ENCODE measurements around the gene TEDDM1.

The TEDDM1 gene

DNA sequence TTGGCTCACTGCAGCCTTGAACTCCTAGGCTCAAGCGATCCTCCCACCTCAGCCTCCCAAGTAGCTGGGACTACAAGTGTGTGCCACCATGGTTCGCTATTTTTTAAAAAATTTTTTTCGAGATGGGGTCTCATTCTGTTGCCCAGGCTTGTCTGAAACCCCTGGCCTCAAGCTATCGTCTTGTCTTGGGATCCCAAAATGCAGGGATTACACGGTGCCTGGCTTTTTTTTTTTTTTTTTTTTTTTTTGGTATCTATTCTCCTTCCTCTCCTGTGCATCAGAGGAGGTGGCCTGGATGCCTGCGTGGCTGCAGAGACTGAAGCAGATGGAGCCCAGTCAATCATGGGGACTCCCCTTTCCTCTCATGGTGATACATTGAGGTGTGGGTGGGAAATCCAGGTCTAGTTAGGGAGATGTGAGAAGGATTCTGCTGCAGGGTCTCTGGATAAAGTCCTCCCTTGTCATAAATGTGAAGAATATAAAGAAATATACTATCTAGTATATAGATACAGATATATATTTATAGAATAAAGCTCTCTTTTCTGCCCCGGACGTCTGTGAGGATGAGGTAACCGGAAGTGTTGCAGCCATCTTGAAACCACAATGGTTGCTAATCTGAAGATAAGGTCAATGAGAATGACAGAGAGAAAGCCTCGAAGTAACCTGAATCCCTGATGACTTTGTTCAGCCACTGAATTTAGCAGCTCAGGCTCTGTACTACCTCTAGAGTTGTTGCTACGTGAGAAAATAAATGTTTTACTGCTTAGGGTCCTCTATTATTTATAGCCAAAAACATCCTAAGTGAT lies 30.0 kb upstream of the TEDDM1 start:
- Histone ChIP-seq H3K9ac (ENCODE audit: low read depth, low read length) (no peak overlapping the region; the same call in 1 of the 2 replicates), H3K9me3 (ENCODE audit: insufficient read depth, low read length, severe bottlenecking) (no peaks in the 10 kb centered on the region), H3K27ac (ENCODE audit: low read length) (peak overlapping the region; percentile 57; the same call in 1 of the 2 replicates), H3K4me1 (ENCODE audit: insufficient read depth, low read length) (peaks cover 26% of the 10 kb centered on the region), H3K4me3 (ENCODE audit: low read depth in 1 of 2, low read length in 2 of 2) (peak overlapping the region in 1 of 2 experiments; percentile 24; a peak in 1 of 4 replicates), H3K27me3 (ENCODE audit: insufficient read depth, low read length, poor library complexity) (no peaks in the 10 kb centered on the region), H3K4me2 (ENCODE audit: insufficient read depth, low read length) (peak overlapping the region; percentile 55; the same call in 1 of the 2 replicates), H4K20me1 (ENCODE audit: insufficient read depth, low read length) (no peaks in the 10 kb centered on the region), H3K36me3 (ENCODE audit: insufficient read depth, low read length) (no peaks in the 10 kb centered on the region), H3K79me2 (ENCODE audit: insufficient read depth, low read length) (no peaks in the 10 kb centered on the region), H2AFZ (ENCODE audit: low read depth, low read length) (peak overlapping the region; percentile 60; the same call in 1 of the 2 replicates)
- TF ChIP-seq, protein P1, sequence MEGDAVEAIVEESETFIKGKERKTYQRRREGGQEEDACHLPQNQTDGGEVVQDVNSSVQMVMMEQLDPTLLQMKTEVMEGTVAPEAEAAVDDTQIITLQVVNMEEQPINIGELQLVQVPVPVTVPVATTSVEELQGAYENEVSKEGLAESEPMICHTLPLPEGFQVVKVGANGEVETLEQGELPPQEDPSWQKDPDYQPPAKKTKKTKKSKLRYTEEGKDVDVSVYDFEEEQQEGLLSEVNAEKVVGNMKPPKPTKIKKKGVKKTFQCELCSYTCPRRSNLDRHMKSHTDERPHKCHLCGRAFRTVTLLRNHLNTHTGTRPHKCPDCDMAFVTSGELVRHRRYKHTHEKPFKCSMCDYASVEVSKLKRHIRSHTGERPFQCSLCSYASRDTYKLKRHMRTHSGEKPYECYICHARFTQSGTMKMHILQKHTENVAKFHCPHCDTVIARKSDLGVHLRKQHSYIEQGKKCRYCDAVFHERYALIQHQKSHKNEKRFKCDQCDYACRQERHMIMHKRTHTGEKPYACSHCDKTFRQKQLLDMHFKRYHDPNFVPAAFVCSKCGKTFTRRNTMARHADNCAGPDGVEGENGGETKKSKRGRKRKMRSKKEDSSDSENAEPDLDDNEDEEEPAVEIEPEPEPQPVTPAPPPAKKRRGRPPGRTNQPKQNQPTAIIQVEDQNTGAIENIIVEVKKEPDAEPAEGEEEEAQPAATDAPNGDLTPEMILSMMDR (IDR thresholded peaks at IDR 0.05; ENCODE audit: borderline replicate concordance, extremely low read depth, low read length, poor library complexity, severe bottlenecking), result no peak
- no peak for TF ChIP-seq EZH2 (IDR thresholded peaks at IDR 0.05; ENCODE audit: borderline replicate concordance, low read depth, low read length, severe bottlenecking)
- ATAC-seq (ENCODE audit: insufficient read depth, low read depth) (peak; percentile 95), DNase-seq (peak; percentile 66)

DNA sequence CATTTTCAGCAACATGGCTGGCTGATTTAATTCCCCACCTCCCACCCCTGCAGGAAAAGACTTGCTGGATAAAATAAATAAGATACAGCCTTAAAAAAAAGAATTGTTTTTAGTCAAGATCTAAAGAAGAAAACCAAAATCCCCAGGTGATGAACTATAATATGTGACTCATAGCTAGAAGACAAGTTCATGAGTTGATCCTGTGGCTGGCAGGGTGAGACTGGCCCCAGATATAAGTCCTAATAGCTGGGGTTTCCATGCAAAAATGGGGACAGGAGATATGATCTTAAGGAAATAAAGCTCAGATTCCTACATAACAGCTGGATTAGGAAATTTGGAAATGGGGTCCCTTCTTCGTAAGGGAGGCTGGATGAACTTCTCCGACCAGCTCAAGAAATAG lies 27.6 kb upstream of the TEDDM1 start:
- Histone ChIP-seq H3K27me3 (ENCODE audit: insufficient read depth, low read length, poor library complexity) (no peaks in the 10 kb centered on the region), H3K36me3 (ENCODE audit: insufficient read depth, low read length) (no peaks in the 10 kb centered on the region), H3K79me2 (ENCODE audit: insufficient read depth, low read length) (no peaks in the 10 kb centered on the region), H3K4me1 (ENCODE audit: insufficient read depth, low read length) (peaks cover 26% of the 10 kb centered on the region), H2AFZ (ENCODE audit: low read depth, low read length) (no peak overlapping the region), H3K9ac (ENCODE audit: low read depth, low read length) (no peak overlapping the region), H3K4me2 (ENCODE audit: insufficient read depth, low read length) (no peak overlapping the region), H4K20me1 (ENCODE audit: insufficient read depth, low read length) (no peaks in the 10 kb centered on the region), H3K27ac (ENCODE audit: low read length) (no peak overlapping the region), H3K9me3 (ENCODE audit: insufficient read depth, low read length, severe bottlenecking) (no peaks in the 10 kb centered on the region), H3K4me3 (ENCODE audit: low read depth in 1 of 2, low read length in 2 of 2) (no peak overlapping the region)
- TF ChIP-seq, protein P1 (IDR thresholded peaks at IDR 0.05; ENCODE audit: borderline replicate concordance, extremely low read depth, low read length, poor library complexity, severe bottlenecking), result no peak
- TF ChIP-seq EZH2 (IDR thresholded peaks at IDR 0.05; ENCODE audit: borderline replicate concordance, low read depth, low read length, severe bottlenecking), result no peak
- ATAC-seq (ENCODE audit: insufficient read depth, low read depth), result no peak
- DNase-seq, result no peak

DNA sequence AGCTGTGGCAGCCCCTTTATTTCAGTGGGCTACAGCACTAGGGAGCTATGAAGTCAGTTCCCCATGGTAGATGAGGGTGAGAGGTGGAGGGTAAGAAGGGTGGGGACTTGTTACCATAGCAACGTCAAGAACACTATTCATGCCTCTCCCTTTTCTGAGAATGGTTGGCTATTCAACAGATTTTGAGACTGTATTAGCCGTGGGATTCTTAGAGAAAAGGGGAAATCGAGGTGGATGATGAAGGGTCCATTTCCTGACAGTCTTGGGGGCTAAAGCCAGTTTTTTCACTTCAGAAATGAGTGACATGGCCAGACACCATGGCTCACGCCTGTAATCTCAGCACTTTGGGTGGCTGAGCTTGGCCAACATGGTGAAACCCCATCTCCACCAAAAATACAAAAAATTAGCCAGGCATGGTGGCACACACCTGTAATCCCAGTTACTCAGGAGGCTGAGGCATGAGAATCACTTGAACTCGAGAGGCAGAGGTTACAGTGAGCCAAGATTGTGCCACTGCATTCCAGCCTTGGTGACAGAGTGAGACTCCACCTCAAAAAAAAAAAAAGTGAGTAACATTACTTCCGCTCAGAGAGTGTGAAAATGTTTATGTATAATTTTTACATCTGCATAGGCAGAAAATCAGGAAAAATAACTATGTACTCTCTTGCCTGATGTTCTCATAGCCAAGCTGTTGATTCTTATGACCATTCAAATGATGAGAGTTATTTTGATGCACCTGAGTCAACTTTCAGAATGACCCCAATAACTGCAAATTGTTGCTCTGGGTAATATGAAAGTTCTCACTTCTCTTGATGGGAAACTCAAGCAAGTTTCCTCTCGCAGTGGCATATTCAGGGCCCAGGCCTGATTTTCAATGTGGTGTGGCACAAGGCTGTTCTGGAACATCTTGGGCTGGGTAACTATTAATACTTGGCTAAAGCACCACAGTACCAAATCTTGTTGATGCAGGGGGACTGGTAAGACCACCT lies 26.3 kb upstream of the TEDDM1 start:
- H3K27me3 ChIP-seq (ENCODE audit: insufficient read depth, low read length, poor library complexity), result no peaks in the 10 kb centered on the region
- no peak for ATAC-seq (ENCODE audit: insufficient read depth, low read depth)
- DNase-seq, result no peak
- no peak overlapping the region for H3K4me3 ChIP-seq (ENCODE audit: low read depth in 1 of 2, low read length in 2 of 2)
- no peaks in the 10 kb centered on the region for H4K20me1 ChIP-seq (ENCODE audit: insufficient read depth, low read length)
- no peak overlapping the region for H3K4me2 ChIP-seq (ENCODE audit: insufficient read depth, low read length)
- H3K79me2 ChIP-seq (ENCODE audit: insufficient read depth, low read length), result no peaks in the 10 kb centered on the region
- H3K4me1 ChIP-seq (ENCODE audit: insufficient read depth, low read length), result peaks cover 18% of the 10 kb centered on the region
- no peaks in the 10 kb centered on the region for H3K36me3 ChIP-seq (ENCODE audit: insufficient read depth, low read length)
- no peak for TF ChIP-seq EZH2 (IDR thresholded peaks at IDR 0.05; ENCODE audit: borderline replicate concordance, low read depth, low read length, severe bottlenecking)
- TF ChIP-seq, protein P1 (IDR thresholded peaks at IDR 0.05; ENCODE audit: borderline replicate concordance, extremely low read depth, low read length, poor library complexity, severe bottlenecking), result no peak
- H3K9me3 ChIP-seq (ENCODE audit: insufficient read depth, low read length, severe bottlenecking), result no peaks in the 10 kb centered on the region
- H3K27ac ChIP-seq (ENCODE audit: low read length), result no peak overlapping the region
- no peak overlapping the region for H2AFZ ChIP-seq (ENCODE audit: low read depth, low read length)
- H3K9ac ChIP-seq (ENCODE audit: low read depth, low read length), result no peak overlapping the region
